Cerebellar nuclear complex (tissue), 1 donor: ENCODE results near the gene SEC24B.
A peak's percentile ranks its signal among the peaks of the same experiment; 100 is the strongest.

Experiments
- DNase-seq, 2 experiments: peaks; one replicate each; lab custom pipeline; 2025; lab: John Stamatoyannopoulos, UW

Gene SEC24B

DNA sequence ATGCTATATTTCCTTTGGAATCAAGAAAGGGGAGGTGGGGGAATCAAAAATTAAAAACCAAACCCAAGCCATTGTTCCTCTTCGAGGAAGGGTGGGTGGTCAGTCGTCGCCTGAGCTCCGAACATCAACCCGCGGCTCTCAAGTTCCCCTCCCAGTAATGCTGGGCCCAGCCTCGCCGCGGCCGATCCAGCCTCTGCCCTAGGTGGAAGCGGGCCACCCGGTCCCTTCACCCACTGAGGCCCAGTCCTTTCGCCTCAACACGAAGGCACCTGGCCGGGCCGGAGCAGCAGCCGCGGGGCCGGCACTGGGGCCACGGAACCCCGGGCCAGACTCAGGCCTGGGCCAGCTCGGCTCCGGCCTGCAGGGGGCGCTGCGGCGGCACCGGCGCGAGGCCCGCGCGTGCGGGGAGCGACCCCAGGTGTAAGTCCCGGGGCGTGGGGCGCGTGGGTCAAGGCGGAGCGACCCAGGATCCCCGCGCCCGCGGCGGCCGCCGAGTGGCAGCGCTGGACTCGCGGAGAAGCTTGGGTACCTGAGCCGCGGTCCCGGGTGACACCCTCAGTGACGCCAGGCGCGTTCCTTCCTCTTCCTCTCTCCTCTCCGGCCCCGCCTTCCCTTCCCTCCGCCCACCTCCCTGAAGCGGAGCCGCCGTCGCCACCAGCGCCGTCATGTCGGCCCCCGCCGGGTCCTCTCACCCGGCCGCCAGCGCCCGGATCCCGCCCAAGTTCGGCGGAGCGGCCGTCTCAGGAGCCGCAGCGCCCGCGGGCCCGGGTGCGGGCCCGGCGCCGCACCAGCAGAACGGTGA, at the start of gene SEC24B:
SEC24B (plus strand) TSS at position 611 of the 802 bp plus-strand sequence; CDS start at position 666, 55 bp downstream.
- peak; percentile 6 to 25 for DNase-seq

DNA sequence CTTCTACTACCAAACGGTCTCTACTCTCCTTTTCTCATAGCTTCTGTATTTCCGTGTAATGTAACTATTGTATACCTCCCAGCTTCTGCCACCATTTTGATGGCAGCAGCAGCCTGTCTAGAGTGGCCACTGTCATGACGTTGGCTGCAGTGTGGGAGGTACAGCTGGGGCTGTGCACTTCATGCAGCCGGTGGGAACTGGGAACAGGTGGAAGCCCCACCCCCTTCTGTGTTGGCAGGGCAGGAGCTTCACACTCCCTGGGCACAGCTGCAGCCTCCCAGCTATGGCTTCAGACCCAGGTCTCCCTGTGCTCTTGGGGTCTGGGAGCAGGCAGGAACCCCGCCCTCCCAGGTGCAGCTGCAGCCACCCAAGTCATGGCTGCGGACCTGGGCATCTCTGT, 49.8 kb upstream of the SEC24B start:
- no peak for DNase-seq

DNA sequence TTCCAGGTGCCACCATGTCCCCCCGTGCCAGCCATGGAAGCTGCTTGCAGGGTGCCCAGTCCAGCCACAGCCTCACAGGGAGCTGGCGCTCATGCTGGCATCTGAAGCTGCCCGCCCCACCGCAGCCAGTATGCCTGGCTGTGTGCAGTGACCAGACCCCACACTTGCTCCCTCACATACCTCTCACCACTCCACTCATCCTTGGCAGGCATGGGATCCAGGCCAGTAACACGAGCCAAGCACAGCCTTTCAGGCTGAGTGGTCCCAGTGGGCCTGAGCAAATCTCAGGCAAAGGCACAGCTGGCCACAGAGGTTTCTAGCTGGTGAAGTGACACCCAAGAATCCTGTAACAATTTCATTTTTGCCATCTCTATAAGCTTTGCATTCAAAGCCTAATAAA, 48.4 kb upstream of the SEC24B start:
- DNase-seq = no peak

DNA sequence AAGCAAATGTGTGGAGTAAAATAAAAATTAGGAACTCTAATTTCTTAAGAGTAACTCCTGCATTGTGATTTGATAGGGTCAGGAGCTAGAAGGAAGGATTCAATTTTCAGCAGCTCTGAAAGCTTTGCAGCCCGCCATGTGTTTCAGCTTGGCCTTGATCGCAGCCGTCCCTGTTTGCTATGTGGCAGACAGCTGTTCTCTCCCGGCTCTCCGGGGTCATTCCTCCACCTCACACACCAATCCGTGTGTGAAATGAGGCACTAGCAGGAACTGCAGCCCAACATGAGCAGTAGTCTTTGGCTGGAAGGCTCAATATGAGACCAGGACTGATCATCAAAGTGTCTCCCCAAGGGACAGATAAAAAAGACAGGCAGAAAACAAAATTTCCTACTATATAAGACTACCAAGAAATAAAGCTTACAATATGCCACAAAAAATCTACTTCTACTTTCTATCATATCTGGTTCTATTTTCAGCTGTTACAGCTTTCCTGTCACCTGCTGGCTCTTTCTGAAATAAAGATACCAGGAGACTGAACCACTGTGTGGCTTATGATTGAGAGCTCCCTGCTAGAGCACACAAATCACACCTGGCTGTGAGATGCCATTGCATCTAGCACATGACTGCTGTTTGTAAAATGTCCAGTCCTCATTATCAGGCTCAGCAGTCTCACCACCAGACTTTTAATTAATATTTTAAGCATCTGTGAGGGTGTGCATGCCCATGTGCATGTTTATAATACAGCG, 44.1 kb upstream of the SEC24B start:
- DNase-seq = no peak

DNA sequence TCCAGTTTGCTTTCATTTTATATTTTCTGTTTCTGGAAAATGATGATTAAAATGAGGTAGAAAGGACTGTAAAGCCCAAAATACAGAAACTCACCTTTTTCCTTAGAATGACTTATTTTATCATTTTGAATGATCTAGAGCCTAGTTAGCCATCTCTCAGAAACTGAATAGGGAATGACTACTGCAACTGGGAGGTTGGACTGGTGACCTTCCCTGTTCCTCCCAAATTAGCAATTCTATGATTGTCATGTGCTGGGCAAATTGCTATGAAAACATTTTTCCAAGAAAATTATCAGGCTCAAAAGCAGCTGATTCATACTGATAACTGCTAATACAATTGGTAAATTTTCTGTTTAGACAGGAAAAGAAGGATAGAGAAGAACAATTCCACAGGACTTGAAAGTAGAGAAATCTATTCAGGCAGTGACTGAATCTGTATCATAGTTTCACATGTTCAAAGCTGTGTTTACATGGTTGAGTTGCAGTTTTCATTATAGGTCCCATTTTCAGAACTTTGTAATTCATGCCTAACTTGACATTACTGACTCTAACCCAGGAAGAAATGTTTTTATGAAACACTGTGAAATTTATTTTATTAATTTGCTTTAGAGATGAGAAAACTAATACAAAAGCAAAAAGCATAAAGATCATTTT, 43.4 kb upstream of the SEC24B start:
- no peak for DNase-seq

DNA sequence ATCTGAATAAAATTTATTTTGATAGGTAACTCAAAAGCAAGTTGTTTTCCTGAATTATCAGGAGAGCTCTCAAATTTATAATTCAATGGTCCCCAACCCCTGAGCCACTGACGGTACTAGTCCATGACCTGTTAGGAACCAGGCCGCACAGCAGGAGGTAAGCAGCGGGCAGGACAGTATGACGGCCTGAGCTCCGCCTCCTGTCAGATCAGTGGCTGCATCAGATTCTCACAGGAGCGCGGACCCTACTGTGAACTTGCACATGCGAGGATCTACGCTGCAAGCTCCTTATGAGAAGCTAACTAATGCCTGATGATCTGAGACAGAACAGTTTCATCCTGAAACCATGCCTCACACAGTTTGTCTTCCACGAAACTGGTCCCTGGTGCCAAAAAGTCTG, 37.9 kb upstream of the SEC24B start:
- no peak for DNase-seq

DNA sequence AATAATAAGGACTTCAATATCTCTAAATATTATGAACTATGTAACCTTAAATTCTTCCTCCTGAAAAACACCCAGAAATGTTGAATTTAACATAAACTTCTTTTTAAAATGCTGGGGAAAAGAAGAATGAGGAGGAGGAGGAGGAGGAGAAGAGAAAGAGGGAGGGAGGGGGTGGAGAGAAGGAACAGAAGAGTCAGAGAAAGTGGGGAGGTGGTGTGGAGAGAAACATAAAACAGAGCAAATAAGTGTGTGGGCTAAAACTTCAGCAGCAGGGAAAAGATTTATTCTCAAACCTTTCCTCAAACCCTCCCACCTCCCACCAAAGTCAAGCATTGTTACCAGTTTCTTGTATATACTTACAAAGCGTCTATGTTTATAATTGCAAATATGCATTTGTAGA, 34.7 kb upstream of the SEC24B start:
- DNase-seq = no peak

DNA sequence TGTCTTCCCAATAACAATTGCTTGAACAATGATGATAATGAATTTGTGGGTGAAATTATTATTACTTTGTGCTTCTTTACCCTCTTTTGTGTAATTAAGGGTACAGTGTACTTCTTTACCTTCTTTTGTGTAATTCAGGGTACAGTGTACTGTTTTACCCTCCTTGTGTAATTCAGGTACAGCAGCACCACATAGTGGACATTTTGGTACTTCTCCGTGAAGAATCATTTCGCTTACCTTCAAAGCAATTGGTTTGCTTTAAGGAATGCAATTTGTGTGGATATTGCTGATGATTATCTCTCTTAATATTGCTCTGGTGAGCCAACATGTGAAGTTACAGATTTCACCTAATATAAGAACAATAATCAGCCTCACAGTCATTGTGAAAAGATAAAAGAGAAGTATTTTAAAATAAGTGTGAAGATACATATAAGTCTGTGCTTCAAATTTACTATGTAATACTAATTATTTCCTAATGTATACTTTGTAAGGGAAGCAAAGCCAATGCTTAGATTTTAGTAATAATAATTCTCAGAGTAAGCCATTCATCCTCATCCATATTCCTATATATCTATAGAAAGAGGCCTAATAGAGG, 27.2 kb upstream of the SEC24B start:
- DNase-seq = no peak

DNA sequence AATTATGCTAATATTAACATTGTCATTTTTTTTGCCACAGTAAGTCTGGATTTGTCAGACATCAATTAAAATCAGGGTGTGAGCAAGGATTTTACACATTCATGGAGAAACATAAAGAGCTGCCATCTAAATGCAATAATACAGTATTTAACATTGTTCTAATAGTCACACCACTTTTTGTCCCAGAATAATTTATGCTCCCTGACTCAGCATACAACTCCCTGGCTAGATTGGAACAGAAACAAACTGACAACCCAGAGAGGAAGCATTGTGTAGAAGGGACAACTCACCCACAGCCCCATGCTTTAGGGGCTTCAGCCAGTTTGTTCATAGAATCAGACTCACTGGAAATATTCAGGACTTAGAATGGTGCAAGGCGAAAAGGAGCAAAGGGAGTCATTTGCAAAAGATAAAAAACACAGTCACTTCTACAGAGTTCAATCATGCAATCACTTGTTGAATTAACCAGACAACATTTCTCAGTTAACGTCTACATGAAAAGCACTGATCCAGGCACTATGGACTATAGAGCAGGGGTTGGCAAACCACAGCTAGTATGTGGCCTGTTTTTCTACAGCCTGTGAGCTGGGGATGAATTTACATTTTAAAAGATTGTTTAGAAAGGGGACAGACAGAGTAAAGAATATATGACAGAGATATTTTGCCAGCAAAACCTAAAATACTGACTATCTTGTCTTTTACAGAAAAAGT, 26.4 kb upstream of the SEC24B start:
- DNase-seq = no peak

DNA sequence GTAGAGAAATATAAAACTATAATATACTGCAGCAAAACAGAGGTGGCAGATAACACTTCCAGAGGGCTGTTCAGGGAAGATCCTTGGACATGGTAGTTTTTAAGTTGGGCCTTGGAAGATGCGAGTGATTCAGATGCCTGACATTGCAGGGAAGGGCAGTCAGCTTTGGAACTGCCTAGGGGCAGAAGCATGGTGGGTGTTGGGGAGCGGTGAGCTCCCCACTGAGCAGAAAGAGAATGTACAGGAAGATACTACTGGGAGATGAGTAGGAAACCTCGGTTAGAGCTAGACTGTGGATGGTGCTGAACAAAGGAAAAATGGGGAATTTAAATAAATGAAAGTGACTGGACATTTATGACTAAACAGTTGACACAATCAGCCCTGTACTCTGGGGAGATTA, 24.9 kb upstream of the SEC24B start:
- no peak for DNase-seq

DNA sequence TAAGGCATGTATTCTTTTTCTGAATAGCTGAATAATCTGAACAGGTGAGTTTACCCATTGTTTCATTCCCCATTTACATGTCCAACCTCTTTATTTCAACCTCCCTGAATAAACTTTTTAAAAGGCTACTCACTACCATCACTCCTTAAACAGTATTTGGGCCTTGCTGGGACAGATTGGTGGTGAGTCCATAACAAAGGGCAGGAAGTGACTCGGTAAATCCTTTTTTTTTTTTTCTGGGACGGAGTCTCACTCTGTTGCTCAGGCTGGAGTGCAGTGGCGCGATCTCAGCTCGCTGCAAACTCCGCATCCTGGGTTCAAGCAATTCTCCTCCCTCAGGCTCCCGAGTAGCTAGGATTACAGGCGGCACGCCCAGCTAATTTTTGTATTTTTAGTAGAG, 23.4 kb upstream of the SEC24B start:
- DNase-seq = no peak

DNA sequence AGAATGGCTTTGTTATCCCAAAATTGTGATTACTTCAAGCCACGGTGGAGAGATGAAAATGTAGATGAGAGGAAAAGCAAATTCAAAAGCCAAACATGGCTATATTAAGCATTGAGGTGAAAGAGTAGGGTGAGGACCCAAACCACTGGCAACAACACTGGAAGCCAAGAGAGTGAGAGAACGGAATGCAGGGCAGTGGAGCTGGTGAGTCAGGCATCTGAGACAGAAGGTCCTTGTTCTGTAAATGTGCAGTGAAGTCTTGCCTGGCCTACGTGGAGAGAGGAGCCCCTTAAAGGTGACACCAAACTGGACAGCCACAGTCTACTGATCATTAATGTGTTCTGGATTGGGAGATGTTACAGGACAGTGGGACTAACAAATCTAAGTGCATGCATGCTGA, 22.8 kb upstream of the SEC24B start:
- DNase-seq = no peak

DNA sequence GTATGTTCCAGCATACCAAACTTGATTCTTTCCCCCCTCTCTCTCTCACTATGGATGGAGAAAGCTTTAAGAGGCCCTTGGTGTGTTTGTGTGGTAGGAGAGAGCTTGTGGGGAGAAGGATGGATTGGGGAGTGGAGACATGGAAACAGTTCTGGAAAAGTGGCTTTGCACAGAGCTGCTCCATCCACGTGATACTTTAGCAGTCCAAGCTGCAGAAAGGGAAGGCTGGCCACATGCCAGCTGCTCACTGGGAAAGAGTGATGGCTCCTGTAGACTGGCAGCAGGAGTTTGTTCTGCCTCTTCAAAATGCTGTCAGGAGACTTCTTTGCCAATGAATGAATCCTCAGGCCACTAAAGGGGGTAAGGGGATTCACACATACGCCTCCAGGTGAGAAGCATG, 21.7 kb upstream of the SEC24B start:
- DNase-seq = no peak

DNA sequence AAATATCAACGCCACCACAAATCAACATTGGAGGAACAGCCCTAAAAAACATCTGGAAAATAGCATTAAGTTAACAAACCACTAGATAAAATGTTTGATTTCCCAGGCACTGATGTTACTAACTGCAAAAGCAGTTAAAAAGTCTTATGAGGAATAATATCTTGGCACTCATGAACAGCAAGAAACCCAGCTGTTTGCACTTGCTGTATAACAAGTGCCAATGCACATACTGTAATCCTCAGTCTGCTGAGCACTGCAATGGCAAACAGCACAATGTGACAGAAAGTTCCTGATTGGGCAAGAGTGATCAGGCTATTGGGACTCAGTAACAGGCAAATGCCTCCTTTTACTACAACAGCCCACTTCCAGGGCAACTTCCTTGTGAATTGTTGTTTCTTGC, 20.8 kb upstream of the SEC24B start:
- no peak for DNase-seq

DNA sequence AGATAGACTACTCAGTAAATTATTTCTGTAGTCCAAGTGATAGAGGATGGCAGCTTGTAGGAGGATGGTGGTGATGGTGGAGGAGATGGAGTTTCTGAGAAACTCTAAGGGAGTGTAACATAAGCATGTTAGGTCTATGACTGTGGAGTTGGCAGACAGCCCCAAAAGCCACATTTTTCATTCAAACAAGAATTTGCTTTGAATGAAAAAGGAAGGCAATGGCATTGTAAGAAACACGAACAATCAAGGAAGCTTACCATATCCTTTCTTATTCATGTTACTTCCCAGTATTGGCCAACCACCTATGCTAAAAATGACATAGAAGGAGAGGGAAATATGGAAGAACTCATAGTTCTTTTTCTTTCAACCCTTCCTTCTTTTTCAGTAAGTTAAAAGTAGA, 18.7 kb upstream of the SEC24B start:
- no peak for DNase-seq

DNA sequence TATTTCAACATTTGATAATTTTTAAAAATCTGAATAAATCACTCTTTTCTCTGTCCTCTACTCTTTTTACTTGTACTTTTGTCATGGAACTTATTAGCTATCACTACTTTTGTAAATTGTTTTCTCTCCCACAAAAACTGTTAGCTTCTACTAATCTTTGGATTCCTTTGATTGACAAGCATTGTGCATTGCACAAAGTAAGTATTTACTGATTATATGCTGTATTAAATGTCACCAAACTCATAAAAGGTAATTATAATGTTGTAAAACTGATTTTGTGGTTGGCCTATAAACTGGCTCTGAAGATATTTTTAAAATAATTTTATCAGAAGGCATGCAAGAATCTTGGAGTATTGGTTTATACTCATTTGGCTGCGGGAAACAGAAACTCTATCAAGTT, 15.0 kb upstream of the SEC24B start:
- no peak for DNase-seq

DNA sequence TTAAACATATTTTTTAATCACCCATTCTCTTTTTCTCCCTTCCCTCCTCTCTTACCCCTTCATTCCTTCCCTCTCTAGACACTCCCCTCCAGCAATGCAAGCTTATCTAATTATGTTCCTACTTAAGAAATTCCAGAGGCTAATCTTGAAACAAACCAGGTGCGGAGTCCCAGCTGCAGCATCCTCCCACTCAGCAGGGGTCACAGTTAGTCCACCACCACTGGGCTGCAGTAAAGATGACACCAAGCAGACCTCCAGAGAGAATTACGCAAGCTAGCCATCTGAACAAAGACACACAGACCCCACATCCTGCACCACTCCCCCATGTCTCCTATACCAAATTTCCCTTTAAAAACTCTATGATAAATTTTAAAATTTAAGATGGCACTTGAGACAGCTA, 13.9 kb upstream of the SEC24B start:
- DNase-seq = no peak

DNA sequence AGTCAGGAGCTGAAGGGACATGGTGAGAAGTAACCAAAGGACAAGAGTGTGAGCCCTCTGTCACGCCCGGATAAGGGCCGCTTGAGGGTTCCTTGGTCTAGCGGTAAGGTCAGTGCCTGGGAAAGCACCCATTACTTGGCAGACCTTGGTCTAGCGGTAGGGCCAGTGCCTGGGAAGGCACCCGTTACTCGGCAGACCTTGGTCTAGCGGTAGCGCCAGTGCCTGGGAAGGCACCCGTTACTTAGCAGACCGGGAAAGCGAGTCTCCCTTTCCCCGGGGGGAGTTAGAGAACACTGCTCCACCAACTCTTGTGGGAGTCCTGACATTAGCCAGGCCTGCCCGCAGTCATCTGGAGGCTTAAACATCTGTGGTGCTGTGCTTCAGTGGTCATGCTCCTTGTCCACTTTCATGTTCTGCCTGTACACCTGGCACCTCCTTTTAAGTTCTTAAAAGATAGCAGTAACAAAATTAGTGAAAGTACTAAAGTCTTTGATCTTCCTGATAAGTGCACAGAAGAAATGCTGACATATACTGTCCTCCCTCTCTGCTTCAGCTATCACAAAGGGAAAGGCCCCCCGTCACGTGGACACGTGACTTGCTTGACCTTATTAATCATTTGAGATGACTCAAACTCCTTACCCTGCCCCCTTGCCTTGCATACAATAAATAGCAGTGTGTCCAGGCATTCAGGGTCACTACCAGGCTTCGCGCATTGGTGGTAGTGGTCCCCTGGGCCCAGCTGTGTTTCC, 9.3 kb upstream of the SEC24B start:
- DNase-seq = no peak

DNA sequence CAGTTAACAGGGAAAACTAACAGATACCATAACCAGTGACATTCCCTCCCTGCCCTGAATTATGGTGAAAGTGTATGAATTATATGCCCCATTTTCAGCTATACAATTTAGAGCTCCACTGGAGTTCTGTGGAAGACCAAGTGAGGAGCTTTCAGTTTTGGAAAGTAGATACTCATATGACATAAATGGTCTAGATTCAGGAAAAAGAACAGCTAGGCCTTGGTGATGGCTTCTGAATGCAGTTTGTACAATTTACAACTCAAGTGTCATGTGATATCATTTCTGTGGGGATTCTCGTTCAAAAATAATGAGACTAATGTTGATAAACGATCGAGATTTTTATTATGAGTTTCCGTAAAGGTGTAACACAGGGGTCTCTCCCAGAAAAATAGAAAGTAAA, 8.2 kb upstream of the SEC24B start:
- DNase-seq = no peak

DNA sequence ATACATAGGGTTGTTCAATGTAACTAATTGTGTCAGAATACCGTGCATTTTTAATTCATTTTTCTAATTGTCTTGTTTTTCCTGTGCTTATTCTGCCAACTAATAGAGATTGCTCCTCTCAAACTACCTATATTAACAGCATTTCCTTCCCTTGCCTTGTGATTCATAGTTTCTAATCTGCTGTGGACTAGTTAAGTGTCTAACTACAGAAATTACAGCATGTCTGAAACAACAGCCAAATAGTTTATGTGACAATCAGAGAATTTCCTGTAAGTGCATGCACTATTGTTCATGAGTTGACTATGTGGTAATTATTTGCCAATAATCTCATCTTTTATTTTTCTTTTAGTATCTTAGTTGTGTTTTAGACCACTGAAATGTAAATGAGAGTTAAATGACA, 4.1 kb upstream of the SEC24B start:
- DNase-seq = no peak

DNA sequence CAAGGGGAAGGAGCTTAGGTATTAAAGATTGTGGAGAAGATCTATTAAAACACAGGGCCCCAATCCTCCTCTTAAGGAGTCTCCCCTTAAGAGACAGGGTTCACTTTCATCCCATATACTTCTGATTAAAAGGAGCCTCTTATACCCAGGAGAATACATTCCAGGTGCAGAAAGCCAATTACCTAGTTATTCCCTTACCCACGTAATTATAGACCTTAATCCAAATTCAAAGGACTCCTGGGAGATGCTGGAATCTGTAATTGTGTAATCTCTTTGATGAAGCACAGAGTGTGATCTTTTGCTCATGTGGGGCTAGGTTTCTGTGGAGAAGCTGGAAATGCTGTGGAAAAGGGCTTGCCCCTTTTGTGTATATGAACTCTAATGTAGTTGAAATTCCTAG, 1.4 kb upstream of the SEC24B start:
- no peak for DNase-seq
